Measurements from ENCODE around the gene ANKRD40.
"Not testable (repeated sequence)": the region's sequence is repeated elsewhere in the genome, so short reads cannot be mapped to it uniquely, and the experiment has no call there.

ANKRD40 gene, protein sequence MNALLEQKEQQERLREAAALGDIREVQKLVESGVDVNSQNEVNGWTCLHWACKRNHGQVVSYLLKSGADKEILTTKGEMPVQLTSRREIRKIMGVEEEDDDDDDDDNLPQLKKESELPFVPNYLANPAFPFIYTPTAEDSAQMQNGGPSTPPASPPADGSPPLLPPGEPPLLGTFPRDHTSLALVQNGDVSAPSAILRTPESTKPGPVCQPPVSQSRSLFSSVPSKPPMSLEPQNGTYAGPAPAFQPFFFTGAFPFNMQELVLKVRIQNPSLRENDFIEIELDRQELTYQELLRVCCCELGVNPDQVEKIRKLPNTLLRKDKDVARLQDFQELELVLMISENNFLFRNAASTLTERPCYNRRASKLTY

GRCh38 chr17:50707289-50708049, at the start of gene ANKRD40:
ANKRD40 (minus strand) TSS chr17:50707914; CDS start chr17:50707654, 260 bp downstream.
- peak; percentile 84 for DNase-seq

DNA sequence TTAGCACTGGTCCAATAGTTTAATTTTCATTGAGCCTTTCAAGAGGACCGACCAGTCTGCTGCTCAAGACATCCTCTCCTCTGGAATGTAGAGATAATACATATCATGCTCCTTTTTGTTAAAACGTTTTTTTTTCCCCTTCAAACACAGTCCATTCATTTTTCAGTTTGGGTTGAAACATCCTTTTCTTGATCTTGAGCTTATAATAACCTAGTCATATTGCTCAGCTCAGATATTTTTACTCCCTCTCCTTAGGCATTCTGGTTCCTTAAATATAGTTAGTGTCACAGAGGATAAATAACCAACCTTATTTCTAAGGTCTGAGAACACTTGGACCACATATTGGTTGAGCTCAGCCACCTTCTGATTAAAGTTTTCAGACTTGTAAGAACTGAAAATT, 46.8 kb upstream of the ANKRD40 start:
- no peak for DNase-seq

GRCh38 chr17:50749245-50749644, 41.5 kb upstream of the ANKRD40 start:
- no peak for DNase-seq

- DNase-seq, result no peak
Observed at GRCh38 chr17:50745631-50746030, 37.9 kb upstream of the ANKRD40 start.

GRCh38 chr17:50739098-50739497, 31.4 kb upstream of the ANKRD40 start:
- DNase-seq, result no peak

GRCh38 chr17:50737118-50737698, 29.5 kb upstream of the ANKRD40 start:
- DNase-seq, result no peak

- DNase-seq, result no peak
Observed at GRCh38 chr17:50735287-50735686, 27.6 kb upstream of the ANKRD40 start.

DNA sequence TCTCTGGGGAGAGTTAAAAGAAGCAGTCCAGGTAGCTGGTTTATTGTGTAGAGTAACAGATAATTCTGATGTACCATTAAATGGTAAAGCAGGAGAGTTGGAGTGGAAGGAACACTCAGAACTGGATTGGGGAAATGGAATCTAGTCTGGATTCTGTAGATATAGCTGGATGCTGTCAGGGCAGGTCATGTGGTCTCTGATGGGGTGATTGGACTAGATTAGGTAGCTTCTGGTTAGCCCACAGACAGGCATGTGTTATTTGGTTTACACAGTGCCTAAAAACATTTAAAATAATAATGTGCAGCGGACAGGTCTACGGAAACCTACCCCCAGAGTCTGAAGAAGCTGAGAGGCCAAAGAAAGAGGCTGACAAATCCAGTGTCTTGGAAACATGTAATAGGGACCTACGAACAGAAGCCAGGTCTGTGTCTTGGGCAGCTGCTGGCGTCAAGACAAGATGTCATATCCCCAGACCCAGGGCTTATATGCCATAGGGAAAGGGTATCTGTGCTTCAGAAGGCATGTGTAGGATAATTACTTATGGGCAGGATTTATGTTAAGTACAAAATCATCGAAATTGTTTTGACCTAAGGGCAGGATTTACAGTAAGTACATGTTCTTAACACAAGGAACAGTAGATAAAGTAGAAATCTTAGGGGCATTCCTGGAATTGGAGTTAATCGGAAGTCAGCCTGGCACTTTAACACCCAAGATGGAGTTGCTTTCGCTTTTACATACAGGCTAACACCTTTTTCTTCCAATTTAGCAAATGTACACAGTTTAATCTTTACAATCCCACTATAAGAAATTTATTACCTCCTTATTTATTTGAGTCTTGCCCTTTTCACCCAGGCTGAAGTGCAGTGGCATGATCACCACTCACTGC, 24.1 kb upstream of the ANKRD40 start:
- no peak for DNase-seq

- DNase-seq, result no peak
Observed at GRCh38 chr17:50728881-50729765, 21.4 kb upstream of the ANKRD40 start.

- DNase-seq, result no peak
Observed at GRCh38 chr17:50728112-50728429, 20.4 kb upstream of the ANKRD40 start.

DNA sequence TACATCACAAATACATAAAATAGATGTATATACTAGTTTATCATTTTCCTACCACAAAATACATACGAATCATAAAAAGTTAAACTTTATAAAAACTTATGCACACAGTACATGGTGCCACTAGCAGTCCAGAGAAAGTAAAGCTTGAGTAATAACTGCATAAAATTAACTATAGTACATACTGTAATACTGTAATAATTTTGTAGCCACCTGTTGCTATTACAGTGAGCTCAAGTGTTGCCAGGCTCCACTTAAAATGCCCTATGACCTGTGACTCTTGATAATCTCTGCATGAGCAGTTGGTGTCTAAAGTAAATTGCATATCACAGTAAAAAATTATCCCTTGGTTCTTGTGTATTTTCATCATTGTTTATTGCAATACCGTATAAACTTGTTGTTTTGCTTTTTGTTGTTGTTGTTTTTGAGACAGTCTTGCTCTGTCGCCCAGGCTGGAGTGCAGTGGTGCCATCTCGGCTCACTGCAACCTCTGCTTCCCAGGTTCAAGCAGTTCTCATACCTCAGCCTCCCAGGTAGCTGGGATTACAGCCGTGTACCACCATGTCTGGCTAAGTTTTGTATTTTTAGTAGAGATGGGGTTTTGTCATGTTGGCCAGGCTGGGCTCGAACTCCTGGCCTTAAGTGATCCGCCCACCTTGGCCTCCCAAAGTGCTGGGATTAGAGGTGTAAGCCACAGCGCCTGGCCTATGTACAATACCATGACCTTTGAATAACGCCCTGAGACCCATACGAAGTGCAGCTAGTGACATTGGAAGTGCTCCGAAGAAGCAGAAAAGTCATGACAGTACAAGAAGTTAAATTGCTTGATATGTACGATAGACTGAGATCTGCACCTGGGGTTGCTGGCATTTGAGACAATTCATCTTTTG, 18.3 kb upstream of the ANKRD40 start:
- DNase-seq, result no peak

GRCh38 chr17:50724622-50725021, 16.9 kb upstream of the ANKRD40 start:
- DNase-seq, result not testable (repeated sequence)

- DNase-seq, result no peak
Observed at GRCh38 chr17:50722746-50723145, 15.0 kb upstream of the ANKRD40 start.

GRCh38 chr17:50721194-50722010, 13.7 kb upstream of the ANKRD40 start:
- DNase-seq, result no peak

DNA sequence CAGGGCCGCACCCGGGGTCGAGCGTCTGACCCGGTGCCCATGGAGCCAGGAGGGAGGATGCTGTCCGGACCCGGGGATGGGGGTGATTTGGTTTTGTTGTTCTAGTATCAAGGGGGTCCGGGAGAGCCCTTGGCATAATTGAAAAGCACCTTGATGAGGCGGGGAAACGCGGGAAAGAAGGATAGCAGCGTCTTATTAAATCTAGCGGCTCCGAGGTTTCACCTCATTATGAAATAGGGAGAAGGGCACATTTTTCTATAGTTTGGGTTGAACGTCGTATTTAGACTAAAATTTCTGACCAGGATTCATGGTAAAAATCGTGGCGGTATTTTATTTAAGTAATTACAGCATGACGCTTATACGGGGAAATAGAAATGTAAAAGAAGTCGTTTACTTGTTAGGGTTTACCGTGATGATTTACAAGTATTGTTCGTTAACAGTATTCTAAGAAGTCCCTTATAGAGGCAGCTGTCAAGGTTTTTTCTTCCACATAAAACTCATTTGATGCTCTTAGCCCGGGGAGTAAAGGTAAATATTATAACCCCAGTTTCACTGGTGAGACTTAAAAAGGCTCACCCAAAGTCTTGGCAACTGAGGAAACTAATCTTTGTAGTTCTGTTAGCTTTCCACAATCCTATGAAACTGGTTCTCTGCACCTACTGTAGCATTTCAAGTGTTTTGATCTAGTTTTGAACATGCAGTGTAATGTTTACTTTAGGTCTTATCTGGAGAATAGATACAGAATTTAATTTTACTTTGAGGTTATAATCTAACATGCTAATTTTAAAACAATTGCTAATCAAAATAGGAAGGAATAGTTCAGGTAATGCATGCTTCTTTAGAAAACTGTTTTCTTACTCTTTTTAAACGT, 12.4 kb upstream of the ANKRD40 start:
- no peak for DNase-seq

GRCh38 chr17:50719144-50719923, 11.6 kb upstream of the ANKRD40 start, which contains the start of gene LUC7L3:
LUC7L3 (plus strand) TSS chr17:50719603; CDS start chr17:50719733, 130 bp downstream.
- DNase-seq, result peak; percentile 91

GRCh38 chr17:50715471-50715870, 7.8 kb upstream of the ANKRD40 start:
- no peak for DNase-seq

DNA sequence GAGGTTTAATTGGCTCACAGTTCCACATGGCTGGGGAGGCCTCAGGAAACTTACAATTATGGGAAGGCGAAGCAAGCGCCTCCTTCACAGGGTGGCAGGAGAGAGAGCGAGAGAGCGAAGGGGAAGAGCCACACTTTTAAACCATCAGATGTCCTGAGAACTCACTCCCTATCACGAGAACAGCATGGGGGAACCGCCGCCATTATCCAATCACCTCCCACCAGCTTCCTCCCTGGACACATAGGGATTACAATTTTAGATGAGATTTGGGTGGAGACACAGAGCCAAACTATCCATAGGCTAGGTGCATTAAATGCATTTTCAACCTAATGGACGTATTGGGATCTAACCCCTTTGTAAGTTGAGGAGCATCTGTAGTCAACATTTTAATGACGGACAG, 4.9 kb upstream of the ANKRD40 start:
- DNase-seq, result no peak
